Caco-2 (cell line): Measurements from ENCODE around the gene PACSIN1. TPM values are rescaled to one million over a fixed set of nuclear protein-coding genes. Genes with fewer than 3 reads are reported as not detected.

Source experiments
- BruUV-seq: library from RNA; stranded (reverse); fragments of 400-500 nt; replicated peaks from 2 replicates; lab custom pipeline; 2021; lab: Mats Ljungman, UMichigan
- CTCF ChIA-PET: fragments of 300-600 bp; sonication (Branson Sonifier 250); formaldehyde crosslinking; loops from one replicate; lab custom pipeline; 2022; ENCODE audit warnings: antibody characterized with exemption; lab: Charles Lee
- POLR2A ChIA-PET: fragments of 300-600 bp; sonication (Branson Sonifier 250); formaldehyde crosslinking; loops from one replicate; lab custom pipeline; 2022; ENCODE audit warnings: antibody characterized with exemption; lab: Charles Lee
- DNase-seq, 2 experiments: peaks; one replicate each; pipeline versions ENCODE4 v3.0.0 to v3.0.0-alpha.2; 2020 to 2022
- H3K27me3 ChIP-seq: replicated peaks from 2 replicates; pipeline ENCODE4 v1.6.0; 2011; ENCODE audit warnings: low read length; ENCODE audit not compliant: control insufficient read depth, insufficient read depth
- H3K36me3 ChIP-seq: 2 replicates; pipeline ENCODE4 v1.5.1; 2011; ENCODE audit warnings: low read length; ENCODE audit not compliant: control insufficient read depth, insufficient read depth
- H3K4me1 ChIP-seq: fragments of 250-450 bp; sonication (Bioruptor Pico); 2 replicates; pipeline ENCODE4 v1.5.1; 2020; ENCODE audit warnings: mild to moderate bottlenecking
- H3K4me3 ChIP-seq: 2 replicates; pipeline ENCODE4 v1.5.1; 2011; ENCODE audit warnings: low read depth, mild to moderate bottlenecking, control low read depth, low read length
- H3K9me3 ChIP-seq: fragments of 250-450 bp; sonication (Bioruptor Pico); 2 replicates; pipeline ENCODE4 v1.5.1; 2020; ENCODE audit warnings: mild to moderate bottlenecking, moderate library complexity
- H3K27ac Mint-ChIP-seq: one replicate; pipeline ENCODE4 v1.8.0; 2022; ENCODE audit warnings: mixed read lengths; ENCODE audit not compliant: unreplicated experiment
- H3K27me3 Mint-ChIP-seq: one replicate; pipeline ENCODE4 v1.8.0; 2022; ENCODE audit warnings: mixed read lengths; ENCODE audit not compliant: insufficient read depth, unreplicated experiment
- H3K36me3 Mint-ChIP-seq: one replicate; pipeline ENCODE4 v1.8.0; 2022; ENCODE audit warnings: mild to moderate bottlenecking, mixed read lengths; ENCODE audit not compliant: insufficient read depth, unreplicated experiment
- H3K4me1 Mint-ChIP-seq: one replicate; pipeline ENCODE4 v1.8.0; 2022; ENCODE audit warnings: low read depth, mixed read lengths; ENCODE audit not compliant: unreplicated experiment
- H3K4me3 Mint-ChIP-seq: one replicate; pipeline ENCODE4 v1.8.0; 2022; ENCODE audit warnings: mild to moderate bottlenecking, moderate library complexity, mixed read lengths; ENCODE audit not compliant: unreplicated experiment
- H3K9me3 Mint-ChIP-seq: one replicate; pipeline ENCODE4 v1.8.0; 2022; ENCODE audit warnings: mixed read lengths; ENCODE audit not compliant: unreplicated experiment
- intact Hi-C: fragments of 100-400 bp; cut with micrococcal nuclease; formaldehyde crosslinking; loops from one replicate; pipeline ENCODE4 v1.10.0; 2022; ENCODE audit not compliant: unreplicated experiment
- total RNA-seq: library from RNA; stranded (reverse); gene quantifications from 2 replicates; pipeline ENCODE4 v1.2.3, GENCODE V29; 2022
- TF ChIP-seq, protein P1 (sequence below), 2 experiments: fragments of 200-600 bp in 1 of 2; IDR thresholded peaks; 1 replicate in 1 of 2; 2 replicates in 1 of 2; pipeline versions ENCODE4 v1.5.1 to v1.8.0; 2011 to 2022; ENCODE audit warnings: antibody characterized with exemption in 1 of 2, control low read depth in 1 of 2, inconsistent platforms in 1 of 2, low read depth in 1 of 2, low read length in 1 of 2, mild to moderate bottlenecking in 1 of 2, moderate library complexity in 1 of 2; ENCODE audit not compliant: insufficient read depth in 1 of 2, severe bottlenecking in 1 of 2, unreplicated experiment in 1 of 2

PACSIN1 gene
- total RNA-seq, 1 experiment from 2014 or later: 3.7 TPM

DNA sequence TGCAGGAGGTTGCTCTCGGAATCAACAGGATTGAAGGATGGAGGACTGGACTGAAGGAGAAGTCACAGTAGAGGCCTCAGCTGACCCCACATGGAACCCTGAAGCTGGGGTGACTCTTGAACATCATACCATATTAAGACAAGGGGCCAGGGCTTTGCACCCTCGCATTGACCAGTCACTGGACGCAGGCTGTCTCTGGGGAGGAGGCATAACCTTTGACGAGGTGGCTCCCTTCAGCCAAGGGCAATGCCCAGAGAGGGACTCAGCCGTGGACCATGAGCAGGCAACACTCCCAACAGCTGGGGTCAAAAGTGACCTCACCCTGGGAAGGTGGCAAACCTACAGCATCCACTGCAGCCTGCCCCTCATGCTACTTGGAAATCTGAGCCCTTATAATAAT lies 21.7 kb downstream of the PACSIN1 start:
- CTCF ChIA-PET: no interaction called here
- no peaks in the 10 kb centered on the region for H3K4me1 ChIP-seq
- Mint-ChIP-seq H3K4me3 (no peak overlapping the region), H3K36me3 (no peaks in the 10 kb centered on the region), H3K27me3 (no peaks in the 10 kb centered on the region), H3K9me3 (no peaks in the 10 kb centered on the region), H3K4me1 (peaks cover 6% of the 10 kb centered on the region), H3K27ac (no peak overlapping the region)
- POLR2A ChIA-PET: no interaction called here
- intact Hi-C loops: no loop called here
- no peaks in the 10 kb centered on the region for H3K36me3 ChIP-seq
- BruUV-seq: no TSS peak
- TF ChIP-seq, protein P1, sequence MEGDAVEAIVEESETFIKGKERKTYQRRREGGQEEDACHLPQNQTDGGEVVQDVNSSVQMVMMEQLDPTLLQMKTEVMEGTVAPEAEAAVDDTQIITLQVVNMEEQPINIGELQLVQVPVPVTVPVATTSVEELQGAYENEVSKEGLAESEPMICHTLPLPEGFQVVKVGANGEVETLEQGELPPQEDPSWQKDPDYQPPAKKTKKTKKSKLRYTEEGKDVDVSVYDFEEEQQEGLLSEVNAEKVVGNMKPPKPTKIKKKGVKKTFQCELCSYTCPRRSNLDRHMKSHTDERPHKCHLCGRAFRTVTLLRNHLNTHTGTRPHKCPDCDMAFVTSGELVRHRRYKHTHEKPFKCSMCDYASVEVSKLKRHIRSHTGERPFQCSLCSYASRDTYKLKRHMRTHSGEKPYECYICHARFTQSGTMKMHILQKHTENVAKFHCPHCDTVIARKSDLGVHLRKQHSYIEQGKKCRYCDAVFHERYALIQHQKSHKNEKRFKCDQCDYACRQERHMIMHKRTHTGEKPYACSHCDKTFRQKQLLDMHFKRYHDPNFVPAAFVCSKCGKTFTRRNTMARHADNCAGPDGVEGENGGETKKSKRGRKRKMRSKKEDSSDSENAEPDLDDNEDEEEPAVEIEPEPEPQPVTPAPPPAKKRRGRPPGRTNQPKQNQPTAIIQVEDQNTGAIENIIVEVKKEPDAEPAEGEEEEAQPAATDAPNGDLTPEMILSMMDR (IDR thresholded peaks at IDR 0.05; ENCODE audit: insufficient read depth in 1 of 2, low read depth in 1 of 2, low read length in 1 of 2, severe bottlenecking in 1 of 2, unreplicated experiment in 1 of 2): no peak
- no peaks in the 10 kb centered on the region for H3K9me3 ChIP-seq
- no peak overlapping the region for H3K4me3 ChIP-seq
- H3K27me3 ChIP-seq: no peaks in the 10 kb centered on the region
- DNase-seq: no peak

DNA sequence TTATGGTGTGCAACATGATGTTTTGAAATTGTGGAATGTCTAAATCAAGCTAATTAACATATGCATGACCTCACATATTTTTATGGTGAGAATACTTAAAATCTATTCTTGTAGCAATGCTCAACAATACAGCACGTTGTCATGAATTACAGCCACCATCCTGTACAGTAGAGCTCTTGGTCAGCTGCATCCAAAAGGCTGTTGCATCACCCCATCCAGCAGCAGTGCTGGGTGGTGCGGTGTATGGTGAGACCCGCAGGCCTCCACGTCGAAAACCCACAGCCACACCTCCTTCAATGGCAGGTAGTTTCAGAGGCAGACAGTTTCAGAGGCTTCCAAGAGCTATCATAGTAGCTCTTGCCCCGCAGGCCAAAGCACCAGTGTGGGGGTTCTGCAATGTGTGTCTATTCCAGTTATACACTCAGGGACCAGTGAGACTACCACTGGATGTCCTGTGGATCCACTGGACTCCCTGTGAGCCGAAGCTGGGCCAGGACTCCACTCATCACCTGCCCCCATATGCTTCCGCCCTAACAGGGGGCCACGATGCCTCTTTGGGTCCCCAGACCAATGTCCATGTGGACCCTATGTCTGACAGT lies 23.4 kb downstream of the PACSIN1 start:
- no TSS peak for BruUV-seq
- no peaks in the 10 kb centered on the region for H3K36me3 ChIP-seq
- no peaks in the 10 kb centered on the region for H3K9me3 Mint-ChIP-seq
- H3K4me3 ChIP-seq: no peak overlapping the region
- intact Hi-C loops: no loop called here
- ChIA-PET POLR2A (no interaction called here), CTCF (interaction anchor here (0.5 kb wide), 1 partner anchor 21 kb away, joined by 3 read pairs; no protein-coding TSS in a partner anchor)
- H3K27ac Mint-ChIP-seq: no peak overlapping the region
- DNase-seq: no peak
- peaks cover 6% of the 10 kb centered on the region for H3K4me1 Mint-ChIP-seq
- no peaks in the 10 kb centered on the region for H3K27me3 Mint-ChIP-seq
- no peak overlapping the region for H3K4me3 Mint-ChIP-seq
- no peaks in the 10 kb centered on the region for H3K27me3 ChIP-seq
- H3K36me3 Mint-ChIP-seq: no peaks in the 10 kb centered on the region
- TF ChIP-seq, protein P1 (IDR thresholded peaks at IDR 0.05; ENCODE audit: insufficient read depth in 1 of 2, low read depth in 1 of 2, low read length in 1 of 2, severe bottlenecking in 1 of 2, unreplicated experiment in 1 of 2): no peak
- H3K4me1 ChIP-seq: no peaks in the 10 kb centered on the region
- H3K9me3 ChIP-seq: no peaks in the 10 kb centered on the region

DNA sequence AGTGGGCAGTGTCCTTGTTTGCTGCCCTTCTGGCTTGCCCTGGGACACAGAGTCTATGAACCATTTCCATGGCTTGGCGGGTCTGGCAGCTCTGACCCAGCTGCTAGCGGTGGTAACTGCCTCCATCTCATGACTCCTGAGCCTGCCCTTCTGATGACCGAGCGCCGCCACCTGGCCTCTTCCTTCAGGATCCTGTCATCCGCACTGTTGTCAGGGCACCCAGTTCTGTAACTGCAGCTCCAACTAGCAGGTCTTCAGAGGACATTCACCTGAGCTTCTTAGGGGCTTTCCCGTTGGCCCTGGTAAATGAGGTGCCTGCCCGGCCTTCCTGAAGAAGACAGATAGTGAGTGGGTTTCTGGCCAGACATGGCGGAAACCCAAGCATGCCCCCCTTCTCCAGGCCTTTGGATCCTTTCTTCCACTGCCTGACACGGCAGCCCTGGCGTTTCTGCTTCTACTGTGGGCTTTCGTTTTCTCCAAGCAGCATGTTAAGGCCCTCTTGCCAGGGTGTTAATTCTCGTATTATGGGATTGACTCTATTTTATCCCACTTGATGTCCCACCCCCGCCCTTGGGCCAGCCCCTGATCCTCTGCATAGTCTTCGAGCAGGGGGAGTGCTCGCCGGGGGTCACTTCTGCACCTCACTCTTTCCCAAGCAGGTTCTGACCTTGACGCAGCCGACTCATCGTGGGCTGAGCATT lies 24.7 kb downstream of the PACSIN1 start:
- ChIA-PET POLR2A (no interaction called here), CTCF (no interaction called here)
- Histone ChIP-seq H3K27me3 (no peaks in the 10 kb centered on the region), H3K4me1 (no peaks in the 10 kb centered on the region), H3K9me3 (no peaks in the 10 kb centered on the region), H3K36me3 (no peaks in the 10 kb centered on the region), H3K4me3 (no peak overlapping the region)
- no peak overlapping the region for H3K4me3 Mint-ChIP-seq
- TF ChIP-seq, protein P1 (IDR thresholded peaks at IDR 0.05; ENCODE audit: insufficient read depth in 1 of 2, low read depth in 1 of 2, low read length in 1 of 2, severe bottlenecking in 1 of 2, unreplicated experiment in 1 of 2): no peak
- H3K9me3 Mint-ChIP-seq: no peaks in the 10 kb centered on the region
- intact Hi-C loops: no loop called here
- no peaks in the 10 kb centered on the region for H3K36me3 Mint-ChIP-seq
- H3K4me1 Mint-ChIP-seq: peaks cover 6% of the 10 kb centered on the region
- no peak for DNase-seq
- H3K27ac Mint-ChIP-seq: no peak overlapping the region
- no TSS peak for BruUV-seq
- no peaks in the 10 kb centered on the region for H3K27me3 Mint-ChIP-seq
